Fibroblast of villous mesenchyme (primary cell): ENCODE results near the gene POLD3. TPM values are rescaled to one million over a fixed set of nuclear protein-coding genes. Genes with fewer than 3 reads are reported as not detected.

Experiments
- DNase-seq: peaks from one replicate; pipeline ENCODE4 v3.0.0-alpha.2; 2010; ENCODE audit warnings: low read depth
- H3K4me3 ChIP-seq: 2 replicates; pipeline ENCODE4 v1.5.1; 2011; ENCODE audit warnings: low read depth, mild to moderate bottlenecking, low read length
- CTCF ChIP-seq: IDR thresholded peaks from 2 replicates; pipeline ENCODE4 v1.5.1; 2012; ENCODE audit warnings: low read depth, mild to moderate bottlenecking, low read length; ENCODE audit not compliant: insufficient read depth
- total RNA-seq: library from RNA; depleted of rRNA; stranded (reverse); fragments of >200 nt; gene quantifications from 2 replicates; pipeline ENCODE4 v1.2.3, GENCODE V29; 2012

The POLD3 gene
- total RNA-seq, 1 donor, result 13.8 TPM

- DNase-seq, result no peak
- TF ChIP-seq CTCF, result no peak
- no peak overlapping the region for H3K4me3 ChIP-seq
These were observed 11.9 kb downstream of the POLD3 start for GRCh38 chr11:74604311-74604710.

GRCh38 chr11:74605403-74605802 is 13.0 kb downstream of the POLD3 start:
- DNase-seq, result no peak
- H3K4me3 ChIP-seq, result no peak overlapping the region
- no peak for TF ChIP-seq CTCF

GRCh38 chr11:74608431-74608830 is 16.0 kb downstream of the POLD3 start:
- TF ChIP-seq CTCF, result no peak
- DNase-seq, result no peak
- no peak overlapping the region for H3K4me3 ChIP-seq

- DNase-seq, result peak; percentile 91
- H3K4me3 ChIP-seq, result no peak overlapping the region
- TF ChIP-seq CTCF, result peak; percentile 63
These were observed 19.0 kb downstream of the POLD3 start for GRCh38 chr11:74611369-74611861.

GRCh38 chr11:74612877-74613276 is 20.5 kb downstream of the POLD3 start:
- TF ChIP-seq CTCF, result no peak
- no peak overlapping the region for H3K4me3 ChIP-seq
- DNase-seq, result peak; percentile 93

- H3K4me3 ChIP-seq, result no peak overlapping the region
- no peak for TF ChIP-seq CTCF
- DNase-seq, result no peak
These were observed 22.9 kb downstream of the POLD3 start for GRCh38 chr11:74615311-74615710.

- TF ChIP-seq CTCF, result no peak
- peak; percentile 39 for DNase-seq
- no peak overlapping the region for H3K4me3 ChIP-seq
These were observed 23.6 kb downstream of the POLD3 start for GRCh38 chr11:74615988-74616387.
